Neural cell (in vitro differentiated cells): ENCODE measurements around the gene COQ9. TPM values are rescaled to one million over a fixed set of nuclear protein-coding genes. Genes with fewer than 3 reads are reported as not detected.

ENCODE experiments used
- H2AFZ ChIP-seq: fragments of 200-600, 300-800 bp; sonication (generic), shearing (Covaris generic); 2 replicates; pipeline ENCODE4 v1.6.0; 2014; ENCODE audit warnings: low read depth, mild to moderate bottlenecking, antibody characterized with exemption, low read length, moderate library complexity
- H3F3A ChIP-seq: fragments of 200-600 bp; shearing (Covaris generic); 2 replicates; pipeline ENCODE4 v1.6.1; 2016; ENCODE audit warnings: mild to moderate bottlenecking, moderate library complexity, mixed read lengths, antibody characterized with exemption, low read length; ENCODE audit not compliant: insufficient read depth, poor library complexity, severe bottlenecking
- H3K27ac ChIP-seq: fragments of 200-600, 300-800 bp; sonication (generic), shearing (Covaris generic); 2 replicates; pipeline ENCODE4 v1.5.1; 2014; ENCODE audit warnings: mild to moderate bottlenecking, low read length, moderate library complexity
- H3K27me3 ChIP-seq: fragments of 300-800, 200-600 bp; sonication (generic), shearing (Covaris generic); 2 replicates; pipeline ENCODE4 v1.6.0; 2014; ENCODE audit warnings: mild to moderate bottlenecking, low read depth, low read length, moderate library complexity; ENCODE audit not compliant: insufficient read depth
- H3K36me3 ChIP-seq: fragments of 300-800, 200-600 bp; sonication (generic), shearing (Covaris generic); 2 replicates; pipeline ENCODE4 v1.5.1; 2014; ENCODE audit warnings: mild to moderate bottlenecking, antibody characterized with exemption, low read length, moderate library complexity; ENCODE audit not compliant: insufficient read depth
- H3K4me2 ChIP-seq: fragments of 300-800, 200-600 bp; sonication (generic), shearing (Covaris generic); 2 replicates; pipeline ENCODE4 v1.6.0; 2014; ENCODE audit warnings: mild to moderate bottlenecking, low read length
- H3K4me3 ChIP-seq: fragments of 300-800, 200-600 bp; sonication (generic), shearing (Covaris generic); 2 replicates; pipeline ENCODE4 v1.5.1; 2014; ENCODE audit warnings: mild to moderate bottlenecking, low read length, moderate library complexity
- H3K79me2 ChIP-seq: fragments of 200-600 bp; shearing (Covaris generic); replicated peaks from 2 replicates; pipeline ENCODE4 v1.6.0; 2014; ENCODE audit warnings: mild to moderate bottlenecking, low read length, moderate library complexity; ENCODE audit not compliant: insufficient read depth
- H3K9ac ChIP-seq: fragments of 300-800, 200-600 bp; sonication (generic), shearing (Covaris generic); 2 replicates; pipeline ENCODE4 v1.6.1; 2016; ENCODE audit warnings: mild to moderate bottlenecking, low read length, mixed read lengths
- H3K9me2 ChIP-seq: fragments of 200-600 bp; shearing (Covaris generic); 2 replicates; pipeline ENCODE4 v1.6.1; 2016; ENCODE audit warnings: mild to moderate bottlenecking, low read length, mixed read lengths; ENCODE audit not compliant: insufficient read depth
- H3K9me3 ChIP-seq: fragments of 200-600, 300-800 bp; sonication (generic), shearing (Covaris generic); 2 replicates; pipeline ENCODE4 v1.6.1; 2016; ENCODE audit warnings: mild to moderate bottlenecking, mixed run types, low read length, moderate library complexity, mixed read lengths
- H4K20me1 ChIP-seq: fragments of 200-600 bp; shearing (Covaris generic); 2 replicates; pipeline ENCODE4 v1.6.1; 2016; ENCODE audit warnings: mild to moderate bottlenecking, mixed run types; ENCODE audit not compliant: insufficient read depth
- EP300 ChIP-seq: fragments of 450-650 bp; conservative IDR thresholded peaks from 2 replicates; pipeline ENCODE4 v1.6.1; 2014; ENCODE audit warnings: antibody characterized with exemption, mild to moderate bottlenecking, moderate library complexity; ENCODE audit not compliant: poor library complexity, severe bottlenecking
- EZH2 ChIP-seq: fragments of 200-600, 300-800 bp; shearing (Covaris generic), sonication (generic); IDR thresholded peaks from 2 replicates; pipeline ENCODE4 v1.6.1; 2014; ENCODE audit warnings: antibody characterized with exemption, low read length, borderline replicate concordance, mild to moderate bottlenecking; ENCODE audit not compliant: insufficient read depth, poor library complexity, severe bottlenecking
- MXI1 ChIP-seq: fragments of 450-650 bp; conservative IDR thresholded peaks from 2 replicates; pipeline ENCODE4 v1.6.1; 2014; ENCODE audit warnings: antibody characterized with exemption, mild to moderate bottlenecking; ENCODE audit not compliant: poor library complexity, severe bottlenecking
- POLR2AphosphoS5 ChIP-seq: IDR thresholded peaks from 2 replicates; pipeline ENCODE4 v1.6.1; 2012
- RAD21 ChIP-seq: fragments of 450-650 bp; conservative IDR thresholded peaks from 2 replicates; pipeline ENCODE4 v1.6.1; 2014; ENCODE audit warnings: antibody characterized with exemption, mild to moderate bottlenecking, moderate library complexity
- SMC3 ChIP-seq: fragments of 450-650 bp; conservative IDR thresholded peaks from 2 replicates; pipeline ENCODE4 v1.6.1; 2014; ENCODE audit warnings: antibody characterized with exemption, mild to moderate bottlenecking, moderate library complexity; ENCODE audit not compliant: poor library complexity
- TAF1 ChIP-seq: IDR thresholded peaks from 2 replicates; pipeline ENCODE4 v1.6.1; 2012; ENCODE audit warnings: low read depth
- polyA plus RNA-seq: library from polyadenylated mRNA; depleted of rRNA; stranded (reverse); fragments of >200 nt; gene quantifications from 2 replicates; pipeline ENCODE4 v1.2.3, GENCODE V29; 2014
- TF ChIP-seq, protein P1 (sequence below): fragments of 450-650 bp; IDR thresholded peaks from 2 replicates; pipeline ENCODE4 v1.5.1; 2014; ENCODE audit warnings: antibody characterized with exemption, mild to moderate bottlenecking, moderate library complexity; ENCODE audit not compliant: poor library complexity, severe bottlenecking
- TF ChIP-seq, protein P2 (sequence below): IDR thresholded peaks from 2 replicates; pipeline ENCODE4 v1.6.1; 2012; ENCODE audit warnings: borderline replicate concordance

COQ9 gene
- polyA plus RNA-seq, 1 donor from 2014 or later: 78.7 TPM

DNA sequence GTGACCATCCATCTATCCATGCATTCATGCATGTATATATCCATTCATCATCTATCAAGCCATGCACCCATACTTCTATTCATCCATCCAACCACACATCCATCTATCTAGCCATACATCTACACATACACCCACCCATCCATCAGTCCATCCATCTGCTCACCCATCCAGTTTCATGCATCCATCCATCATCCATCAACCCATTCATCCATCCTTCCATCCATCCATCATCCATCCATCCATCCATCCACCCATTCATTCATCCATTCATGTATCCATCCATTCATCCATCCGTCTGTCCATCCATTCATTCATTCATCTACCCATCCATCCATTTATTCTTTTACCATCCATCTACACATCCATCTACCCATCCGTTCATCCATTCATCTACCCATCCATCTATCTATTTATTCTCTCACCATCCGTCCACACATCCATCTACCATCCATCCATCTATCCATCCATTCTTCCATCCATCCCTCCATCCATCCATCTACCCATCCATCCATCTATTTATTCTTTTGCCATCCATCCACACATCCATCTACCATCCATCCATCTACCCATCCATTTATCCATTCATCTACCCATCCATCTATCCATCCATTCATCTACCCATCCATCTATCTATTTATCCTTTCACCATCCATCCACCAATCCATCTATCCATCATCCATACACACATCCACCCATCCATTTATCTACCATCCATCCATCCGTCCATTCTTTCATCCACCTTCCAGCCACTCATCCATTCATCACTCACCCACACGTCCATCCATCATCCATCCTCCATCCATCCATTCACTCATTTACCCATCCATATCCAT, 39.5 kb upstream of the COQ9 start:
- Histone ChIP-seq H3K79me2 (no peaks in the 10 kb centered on the region), H2AFZ (no peak overlapping the region)

DNA sequence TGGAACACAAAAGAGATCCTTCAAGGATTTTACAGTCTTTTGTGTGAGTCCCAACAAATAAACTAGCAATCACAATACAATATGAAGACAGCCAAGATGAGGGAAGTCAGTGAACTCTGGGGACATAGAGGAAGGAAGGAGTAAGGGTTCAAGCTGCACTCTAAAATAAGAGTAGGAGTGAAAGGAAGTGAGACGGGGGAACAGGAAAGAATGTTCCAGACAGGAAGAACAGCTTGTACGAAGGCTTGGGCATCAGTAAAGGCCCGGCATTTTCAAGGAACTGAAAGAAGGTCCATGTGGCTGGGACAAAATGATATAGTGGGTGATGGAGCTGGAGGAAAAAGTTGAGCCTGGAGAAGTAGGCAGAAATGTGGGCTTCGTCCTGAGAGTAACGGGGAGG, 38.2 kb upstream of the COQ9 start:
- H3K4me2 ChIP-seq: no peak overlapping the region
- no peaks in the 10 kb centered on the region for H4K20me1 ChIP-seq
- H3K4me3 ChIP-seq: no peak overlapping the region
- no peak overlapping the region for H3K9ac ChIP-seq
- H2AFZ ChIP-seq: no peak overlapping the region
- TF ChIP-seq SMC3 (no peak), MXI1 (no peak), TAF1 (no peak)
- H3K27me3 ChIP-seq: no peaks in the 10 kb centered on the region
- no peaks in the 10 kb centered on the region for H3F3A ChIP-seq
- no peaks in the 10 kb centered on the region for H3K36me3 ChIP-seq
- no peak overlapping the region for H3K27ac ChIP-seq
- no peaks in the 10 kb centered on the region for H3K9me2 ChIP-seq
- no peaks in the 10 kb centered on the region for H3K9me3 ChIP-seq
- no peaks in the 10 kb centered on the region for H3K79me2 ChIP-seq

More for the DNA sequence above, 39.5 kb upstream of the COQ9 start:
- Histone ChIP-seq H3K27me3 (no peaks in the 10 kb centered on the region), H3K36me3 (no peaks in the 10 kb centered on the region), H3K9me3 (no peaks in the 10 kb centered on the region), H3F3A (no peaks in the 10 kb centered on the region), H3K4me2 (no peak overlapping the region), H3K4me3 (no peak overlapping the region), H3K27ac (no peak overlapping the region), H4K20me1 (no peaks in the 10 kb centered on the region), H3K9ac (no peak overlapping the region), H3K9me2 (no peaks in the 10 kb centered on the region)
- TF ChIP-seq EP300 (no peak), TAF1 (no peak), POLR2AphosphoS5 (no peak), MXI1 (no peak), RAD21 (no peak), SMC3 (no peak), EZH2 (no peak)
- TF ChIP-seq, protein P1, sequence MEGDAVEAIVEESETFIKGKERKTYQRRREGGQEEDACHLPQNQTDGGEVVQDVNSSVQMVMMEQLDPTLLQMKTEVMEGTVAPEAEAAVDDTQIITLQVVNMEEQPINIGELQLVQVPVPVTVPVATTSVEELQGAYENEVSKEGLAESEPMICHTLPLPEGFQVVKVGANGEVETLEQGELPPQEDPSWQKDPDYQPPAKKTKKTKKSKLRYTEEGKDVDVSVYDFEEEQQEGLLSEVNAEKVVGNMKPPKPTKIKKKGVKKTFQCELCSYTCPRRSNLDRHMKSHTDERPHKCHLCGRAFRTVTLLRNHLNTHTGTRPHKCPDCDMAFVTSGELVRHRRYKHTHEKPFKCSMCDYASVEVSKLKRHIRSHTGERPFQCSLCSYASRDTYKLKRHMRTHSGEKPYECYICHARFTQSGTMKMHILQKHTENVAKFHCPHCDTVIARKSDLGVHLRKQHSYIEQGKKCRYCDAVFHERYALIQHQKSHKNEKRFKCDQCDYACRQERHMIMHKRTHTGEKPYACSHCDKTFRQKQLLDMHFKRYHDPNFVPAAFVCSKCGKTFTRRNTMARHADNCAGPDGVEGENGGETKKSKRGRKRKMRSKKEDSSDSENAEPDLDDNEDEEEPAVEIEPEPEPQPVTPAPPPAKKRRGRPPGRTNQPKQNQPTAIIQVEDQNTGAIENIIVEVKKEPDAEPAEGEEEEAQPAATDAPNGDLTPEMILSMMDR: no peak
- TF ChIP-seq, protein P2, sequence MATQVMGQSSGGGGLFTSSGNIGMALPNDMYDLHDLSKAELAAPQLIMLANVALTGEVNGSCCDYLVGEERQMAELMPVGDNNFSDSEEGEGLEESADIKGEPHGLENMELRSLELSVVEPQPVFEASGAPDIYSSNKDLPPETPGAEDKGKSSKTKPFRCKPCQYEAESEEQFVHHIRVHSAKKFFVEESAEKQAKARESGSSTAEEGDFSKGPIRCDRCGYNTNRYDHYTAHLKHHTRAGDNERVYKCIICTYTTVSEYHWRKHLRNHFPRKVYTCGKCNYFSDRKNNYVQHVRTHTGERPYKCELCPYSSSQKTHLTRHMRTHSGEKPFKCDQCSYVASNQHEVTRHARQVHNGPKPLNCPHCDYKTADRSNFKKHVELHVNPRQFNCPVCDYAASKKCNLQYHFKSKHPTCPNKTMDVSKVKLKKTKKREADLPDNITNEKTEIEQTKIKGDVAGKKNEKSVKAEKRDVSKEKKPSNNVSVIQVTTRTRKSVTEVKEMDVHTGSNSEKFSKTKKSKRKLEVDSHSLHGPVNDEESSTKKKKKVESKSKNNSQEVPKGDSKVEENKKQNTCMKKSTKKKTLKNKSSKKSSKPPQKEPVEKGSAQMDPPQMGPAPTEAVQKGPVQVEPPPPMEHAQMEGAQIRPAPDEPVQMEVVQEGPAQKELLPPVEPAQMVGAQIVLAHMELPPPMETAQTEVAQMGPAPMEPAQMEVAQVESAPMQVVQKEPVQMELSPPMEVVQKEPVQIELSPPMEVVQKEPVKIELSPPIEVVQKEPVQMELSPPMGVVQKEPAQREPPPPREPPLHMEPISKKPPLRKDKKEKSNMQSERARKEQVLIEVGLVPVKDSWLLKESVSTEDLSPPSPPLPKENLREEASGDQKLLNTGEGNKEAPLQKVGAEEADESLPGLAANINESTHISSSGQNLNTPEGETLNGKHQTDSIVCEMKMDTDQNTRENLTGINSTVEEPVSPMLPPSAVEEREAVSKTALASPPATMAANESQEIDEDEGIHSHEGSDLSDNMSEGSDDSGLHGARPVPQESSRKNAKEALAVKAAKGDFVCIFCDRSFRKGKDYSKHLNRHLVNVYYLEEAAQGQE: no peak
